ENCODE measurements around the gene ROPN1L.

The ROPN1L gene

GRCh38 chr5:10427978-10428377 is 13.7 kb upstream of the ROPN1L start:
- DNase-seq (ENCODE audit: low read depth in 2 of 2) = no peak

DNA sequence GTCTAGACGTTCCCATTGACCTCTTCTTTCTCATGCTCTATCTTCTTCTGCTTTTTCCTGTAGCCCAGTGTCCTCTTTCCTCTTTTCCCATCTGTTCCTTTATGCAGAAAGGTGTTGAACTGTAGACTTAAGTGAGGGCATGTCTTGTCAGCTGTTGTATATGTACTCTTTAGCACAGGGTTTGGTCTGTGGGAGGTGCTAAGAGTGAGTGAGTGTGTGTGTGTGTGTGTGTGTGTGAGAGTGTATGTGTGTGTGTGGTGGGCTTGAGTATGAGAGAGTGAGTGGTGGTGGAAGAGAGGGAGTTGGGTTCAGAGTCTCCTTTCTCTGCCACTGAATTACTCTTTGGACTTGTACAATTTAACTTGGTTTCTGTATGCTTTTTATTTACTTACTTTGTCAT is 10.3 kb upstream of the ROPN1L start:
- DNase-seq (ENCODE audit: low read depth in 2 of 2) = no peak

DNA sequence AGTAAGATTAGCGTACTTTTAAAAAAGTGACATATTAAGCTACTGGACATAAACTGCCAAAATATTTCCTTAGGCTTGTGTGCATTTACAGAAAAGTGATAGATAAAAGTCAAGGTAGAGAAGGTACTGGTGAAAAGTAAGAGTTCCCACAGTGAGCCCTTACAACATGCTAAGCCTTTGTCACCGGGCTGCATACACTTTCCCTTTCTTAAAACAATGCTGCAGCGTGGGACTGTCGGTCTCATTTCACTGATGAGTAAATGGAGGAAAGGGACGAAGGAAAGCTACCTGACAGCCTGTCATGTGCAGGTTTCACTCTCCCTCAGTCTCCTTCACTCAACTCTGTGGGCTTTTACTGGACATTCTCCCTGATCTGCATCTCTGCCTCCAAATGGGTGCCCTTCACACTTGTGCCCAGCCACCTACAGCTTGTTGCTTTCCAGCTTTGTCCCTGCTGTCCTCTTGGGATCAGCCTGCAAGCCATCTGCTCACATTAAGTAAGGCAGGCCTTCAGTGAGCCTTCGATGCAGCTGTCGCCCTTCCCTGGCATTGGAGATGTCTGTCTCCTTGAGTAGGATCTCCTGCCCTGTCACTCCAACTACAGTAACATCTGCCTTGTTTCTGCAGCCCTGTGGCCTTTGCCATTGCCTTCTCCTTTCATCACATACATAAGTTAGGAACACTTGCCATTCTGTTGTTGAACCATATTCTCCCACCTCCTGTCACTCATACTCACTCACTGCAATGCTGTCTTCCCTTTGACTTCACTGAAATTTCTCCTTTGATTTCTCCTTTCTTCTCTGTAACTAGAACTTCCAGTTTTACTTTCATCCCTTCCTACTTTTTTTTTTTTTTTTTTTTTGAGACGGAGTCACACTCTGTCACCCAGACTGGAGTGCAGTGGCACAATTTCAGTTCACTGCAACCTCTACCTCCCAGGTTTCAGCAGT is 9.3 kb upstream of the ROPN1L start:
- DNase-seq (ENCODE audit: low read depth in 2 of 2) = no peak

GRCh38 chr5:10434392-10434791 is 7.3 kb upstream of the ROPN1L start:
- DNase-seq (ENCODE audit: low read depth in 2 of 2) = no peak

DNA sequence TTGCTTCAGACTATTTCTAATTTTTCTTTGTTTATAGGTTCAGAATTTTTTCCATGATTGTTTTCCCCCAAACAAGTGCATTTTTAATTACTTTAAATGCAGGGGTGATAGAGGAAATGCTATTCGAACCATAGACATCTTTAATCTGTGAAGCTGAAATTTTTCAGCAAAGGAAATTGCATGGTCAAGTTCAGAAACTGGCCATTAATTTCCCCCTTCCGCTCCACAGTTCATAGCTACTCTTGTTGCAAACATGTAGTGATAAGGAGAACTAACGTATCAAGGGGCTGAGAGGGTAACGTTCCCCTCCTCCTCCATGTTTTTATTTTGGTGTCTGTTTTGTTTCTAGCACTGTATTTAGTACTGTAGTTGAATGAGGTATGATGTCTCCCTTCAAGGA is 3.4 kb upstream of the ROPN1L start:
- no peak for DNase-seq (ENCODE audit: low read depth in 2 of 2)

DNA sequence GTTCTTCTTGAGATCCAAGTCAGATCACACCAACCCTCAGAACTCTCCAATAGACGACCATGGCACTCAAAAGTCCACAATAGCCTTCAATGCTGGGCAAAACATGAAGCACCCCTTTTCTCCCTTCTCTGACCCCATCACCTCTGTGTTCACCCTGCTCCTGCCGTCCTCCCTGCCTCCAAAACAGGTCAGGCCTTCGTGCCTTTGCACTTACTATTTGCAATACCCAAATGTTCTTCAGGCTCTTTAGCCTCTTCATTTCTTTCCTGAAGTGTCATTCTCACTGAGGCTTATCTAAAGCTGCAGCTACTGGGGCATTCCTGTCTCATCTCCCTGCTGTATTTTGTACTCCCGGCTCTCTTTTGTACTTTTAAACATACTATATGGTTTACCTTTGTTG is 2.0 kb upstream of the ROPN1L start:
- no peak for DNase-seq (ENCODE audit: low read depth in 2 of 2)

- DNase-seq (ENCODE audit: low read depth in 2 of 2) = no peak
Observed at GRCh38 chr5:10440367-10440990, 1.2 kb upstream of the ROPN1L start.

DNA sequence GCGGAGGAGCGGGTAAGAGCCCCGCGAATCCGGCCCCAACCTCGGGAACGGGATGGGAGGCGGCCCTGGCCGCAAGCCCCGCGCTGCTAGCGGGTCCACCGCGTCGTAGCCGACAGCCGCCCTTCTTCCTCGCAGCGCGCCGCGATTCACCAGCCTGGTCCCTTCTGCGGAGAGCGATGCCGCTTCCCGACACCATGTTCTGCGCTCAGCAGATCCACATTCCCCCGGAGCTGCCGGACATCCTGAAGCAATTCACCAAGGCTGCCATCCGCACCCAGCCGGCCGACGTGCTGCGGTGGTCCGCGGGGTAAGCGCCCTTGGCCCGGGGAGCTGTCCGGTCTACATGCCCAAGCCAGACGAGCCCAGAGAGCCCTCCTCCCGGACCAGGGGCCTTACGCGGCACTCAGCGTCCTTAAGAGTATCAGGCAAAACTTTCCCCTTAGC is 335 bp downstream of the ROPN1L start:
- no peak for DNase-seq (ENCODE audit: low read depth in 2 of 2)

- no peak for DNase-seq (ENCODE audit: low read depth in 2 of 2)
Observed at GRCh38 chr5:10442576-10442975, 897 bp downstream of the ROPN1L start.

DNA sequence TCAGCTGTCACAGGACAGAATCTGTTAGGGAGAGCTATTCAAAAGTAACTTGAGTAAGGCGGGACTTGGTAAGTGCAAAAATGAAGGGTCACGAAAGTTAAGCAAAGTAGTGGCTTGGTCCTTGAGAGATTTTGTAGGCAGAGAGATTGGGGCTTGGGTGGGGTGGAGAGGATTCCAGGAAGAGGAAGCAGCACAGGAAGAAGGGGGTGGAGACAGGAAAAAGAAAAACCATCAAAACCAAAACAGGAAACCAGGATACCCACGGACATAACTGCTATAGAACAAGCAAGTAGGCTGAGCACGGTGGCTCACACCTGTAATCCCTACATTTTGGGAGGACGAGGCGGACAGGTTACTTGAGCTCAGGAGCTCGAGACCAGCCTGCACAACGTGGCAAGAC is 3.7 kb downstream of the ROPN1L start:
- no peak for DNase-seq (ENCODE audit: low read depth in 2 of 2)

GRCh38 chr5:10446490-10446889 is 4.8 kb downstream of the ROPN1L start:
- DNase-seq (ENCODE audit: low read depth in 2 of 2) = no peak

GRCh38 chr5:10447041-10447440 is 5.4 kb downstream of the ROPN1L start:
- DNase-seq (ENCODE audit: low read depth in 2 of 2) = no peak

GRCh38 chr5:10448754-10449360 is 7.2 kb downstream of the ROPN1L start:
- no peak for DNase-seq (ENCODE audit: low read depth in 2 of 2)

DNA sequence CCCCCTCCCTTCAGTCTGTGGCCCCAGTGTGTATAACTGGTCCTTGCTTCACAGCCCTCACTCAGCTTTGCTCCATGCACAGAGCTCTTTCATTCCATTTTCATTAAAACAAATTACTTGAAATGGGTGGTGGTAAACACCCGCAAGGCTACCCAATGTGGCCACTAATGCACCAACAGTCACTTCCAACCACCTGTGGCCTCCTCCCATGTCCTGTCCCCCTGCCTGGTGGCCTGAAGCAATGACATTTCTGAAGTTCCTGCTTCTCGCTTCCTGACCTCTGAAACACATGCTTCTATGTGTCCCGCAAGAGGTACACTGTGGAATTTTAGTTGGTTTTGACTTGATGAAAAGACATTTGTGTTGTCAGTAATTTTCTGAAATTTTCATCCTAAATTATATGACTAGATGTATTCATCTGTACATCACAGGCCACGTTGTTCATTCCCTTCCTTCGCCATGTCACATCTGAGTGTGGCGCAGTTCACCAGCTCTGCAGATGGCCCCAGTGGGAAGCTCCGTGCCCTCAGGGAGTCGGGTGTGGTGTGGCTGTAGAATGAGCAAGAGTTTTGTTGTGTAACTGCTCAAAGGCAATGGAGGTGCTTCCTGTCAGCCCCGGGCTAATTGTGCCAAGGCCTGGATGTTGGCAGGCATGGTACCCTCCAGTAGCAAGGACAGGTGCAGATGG is 9.6 kb downstream of the ROPN1L start:
- no peak for DNase-seq (ENCODE audit: low read depth in 2 of 2)

DNA sequence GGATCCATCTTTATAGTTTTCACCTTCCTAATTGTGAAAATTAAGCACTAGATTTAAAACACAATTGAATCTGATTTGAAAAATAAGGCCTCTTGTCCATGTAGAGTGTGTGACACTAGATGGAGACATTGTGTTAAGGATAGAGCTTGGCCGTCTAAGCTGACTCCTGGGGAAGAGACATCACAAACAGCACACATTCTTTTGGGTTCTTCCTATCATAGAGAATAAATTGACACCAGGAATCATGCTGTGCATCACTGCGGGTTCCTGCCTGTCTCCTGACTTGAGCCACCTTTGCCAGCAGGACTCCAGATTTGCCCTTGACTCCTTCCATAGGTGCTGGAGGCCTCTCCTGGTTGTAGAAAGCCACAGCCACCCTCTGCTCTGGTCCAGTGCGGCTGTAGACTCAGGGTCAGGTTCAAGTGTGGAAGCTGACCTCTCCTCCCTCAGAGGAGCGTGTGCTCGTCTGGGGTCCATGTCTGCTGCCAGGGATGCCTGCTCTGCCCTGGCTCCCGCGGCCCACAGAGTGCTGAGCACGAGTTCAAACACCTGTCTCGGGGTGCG is 11.2 kb downstream of the ROPN1L start:
- DNase-seq (ENCODE audit: low read depth in 2 of 2) = no peak

- DNase-seq (ENCODE audit: low read depth in 2 of 2) = no peak
Observed at GRCh38 chr5:10453545-10453944, 11.9 kb downstream of the ROPN1L start.

DNA sequence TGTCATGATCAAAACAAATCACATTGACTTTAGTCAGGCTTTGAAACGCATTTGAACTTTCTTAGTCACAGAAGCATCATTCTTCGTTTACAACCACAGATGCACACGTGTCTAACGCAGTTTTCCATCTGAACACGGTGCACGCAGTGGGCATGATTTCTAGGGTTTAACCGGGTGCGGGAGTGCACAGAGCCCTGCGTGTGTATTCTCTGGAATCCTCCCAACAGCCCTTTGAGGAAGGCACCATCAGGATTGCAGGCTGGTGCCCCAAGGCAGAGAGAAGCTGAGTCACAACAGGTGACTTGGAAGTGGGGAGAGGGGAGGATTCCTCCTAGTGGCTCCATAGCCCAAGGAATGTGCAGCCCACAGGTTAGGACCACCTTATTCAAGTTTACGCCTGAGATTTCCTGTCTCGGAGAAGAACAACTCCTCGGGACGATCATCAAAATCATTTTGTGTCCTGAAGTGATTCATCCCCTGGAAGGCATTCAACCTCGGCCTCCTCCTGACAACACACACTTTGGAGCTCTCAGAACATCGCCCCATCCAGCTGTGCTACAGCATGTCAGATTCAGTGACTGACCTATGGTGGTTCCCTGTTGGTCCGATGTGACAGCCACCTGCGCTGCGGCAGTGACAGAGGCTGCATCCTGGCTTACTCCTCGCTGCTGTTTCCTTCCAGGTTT is 13.1 kb downstream of the ROPN1L start:
- no peak for DNase-seq (ENCODE audit: low read depth in 2 of 2)

GRCh38 chr5:10455277-10455670 is 13.6 kb downstream of the ROPN1L start:
- no peak for DNase-seq (ENCODE audit: low read depth in 2 of 2)

DNA sequence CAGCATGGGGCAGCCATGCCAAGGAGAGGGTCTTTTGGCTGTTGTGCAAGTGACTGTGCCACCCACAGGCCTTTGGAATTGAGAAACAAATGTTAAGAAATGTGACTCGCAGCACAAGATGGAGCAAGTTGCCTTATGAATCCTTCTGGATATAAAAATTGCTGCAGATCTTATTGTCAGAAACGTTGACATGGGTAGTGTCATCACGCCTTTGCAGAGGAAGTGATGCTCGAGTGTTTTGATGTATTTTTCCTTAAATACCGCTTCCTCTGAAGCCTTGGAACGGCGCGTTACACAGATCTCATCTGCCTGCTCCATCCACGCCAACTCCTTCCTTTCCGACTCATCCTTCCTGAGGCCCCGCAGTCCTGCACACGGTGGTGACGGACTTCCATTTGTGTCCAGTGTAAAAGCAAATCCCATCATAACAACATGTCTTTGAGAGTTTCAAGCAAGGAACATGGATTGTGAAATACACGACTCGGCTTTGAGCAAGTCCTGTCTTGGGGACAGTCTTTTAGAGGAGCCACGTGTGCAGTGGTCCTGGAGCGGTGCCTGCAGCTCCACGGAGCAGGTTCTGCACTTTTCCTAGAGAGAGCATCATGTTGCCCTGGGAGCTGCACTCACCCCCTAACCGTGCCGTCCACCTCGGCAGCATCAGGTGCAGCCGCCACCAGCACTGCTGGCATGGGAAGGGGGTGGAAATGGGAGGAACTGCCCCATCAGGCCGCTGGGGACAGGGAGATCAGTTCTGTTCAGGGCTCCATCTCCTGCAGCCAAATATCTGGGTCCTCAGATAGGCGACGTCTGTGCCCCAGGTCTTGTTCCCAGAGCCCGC is 15.1 kb downstream of the ROPN1L start:
- DNase-seq (ENCODE audit: low read depth in 2 of 2) = no peak

All from stimulated activated CD4-positive, alpha-beta T cell treated with anti-CD3 and anti-CD28 coated beads, Interleukin-4, amount 100 ng/mL, for 48 hours (primary cell).